ENCODE measurements around the gene LY6G6D.

Gene LY6G6D

GRCh38 chr6:31715022-31715958 is at the start of gene LY6G6D:
LY6G6D (plus strand) TSS chr6:31715348; CDS start chr6:31715356, 8 bp downstream.
- DNase-seq (ENCODE audit: low spot score), result no peak

- DNase-seq (ENCODE audit: low spot score), result peak; percentile 99
Measured at GRCh38 chr6:31665501-31666336, 49.4 kb upstream of the LY6G6D start, which contains the start of gene CSNK2B. CSNK2B (plus strand) TSS chr6:31666080; CDS start chr6:31666832, 752 bp downstream.

GRCh38 chr6:31666337-31666965 is 48.7 kb upstream of the LY6G6D start:
- DNase-seq (ENCODE audit: low spot score), result no peak

GRCh38 chr6:31669676-31670075 is 45.5 kb upstream of the LY6G6D start, which contains the start of gene LY6G5B:
LY6G5B (plus strand) TSS chr6:31669976; CDS start chr6:31670951, 975 bp downstream.
- DNase-seq (ENCODE audit: low spot score), result no peak

GRCh38 chr6:31676322-31676903 is 38.7 kb upstream of the LY6G6D start:
- peak; percentile 29 for DNase-seq (ENCODE audit: low spot score)

- DNase-seq (ENCODE audit: low spot score), result no peak
Measured at GRCh38 chr6:31676904-31677303, 38.2 kb upstream of the LY6G6D start.

GRCh38 chr6:31677955-31678354 is 37.2 kb upstream of the LY6G6D start:
- no peak for DNase-seq (ENCODE audit: low spot score)

GRCh38 chr6:31680226-31681134 is 34.7 kb upstream of the LY6G6D start, which contains the start of gene LY6G5C:
LY6G5C (minus strand) TSS chr6:31681067; CDS start chr6:31680373, 694 bp downstream.
- DNase-seq (ENCODE audit: low spot score), result peak; percentile 58

GRCh38 chr6:31681135-31681671 is 33.9 kb upstream of the LY6G6D start:
- no peak for DNase-seq (ENCODE audit: low spot score)

GRCh38 chr6:31683591-31683990 is 31.6 kb upstream of the LY6G6D start:
- no peak for DNase-seq (ENCODE audit: low spot score)

- DNase-seq (ENCODE audit: low spot score), result no peak
Measured at GRCh38 chr6:31686483-31686882, 28.7 kb upstream of the LY6G6D start.

- no peak for DNase-seq (ENCODE audit: low spot score)
Measured at GRCh38 chr6:31687321-31687720, 27.8 kb upstream of the LY6G6D start.

- DNase-seq (ENCODE audit: low spot score), result no peak
Measured at GRCh38 chr6:31687860-31688693, 27.1 kb upstream of the LY6G6D start.

GRCh38 chr6:31689249-31690110 is 25.7 kb upstream of the LY6G6D start:
- no peak for DNase-seq (ENCODE audit: low spot score)

- DNase-seq (ENCODE audit: low spot score), result no peak
Measured at GRCh38 chr6:31690231-31691077, 24.7 kb upstream of the LY6G6D start.

GRCh38 chr6:31691078-31691463 is 24.1 kb upstream of the LY6G6D start:
- DNase-seq (ENCODE audit: low spot score), result no peak

GRCh38 chr6:31691564-31692108 is 23.5 kb upstream of the LY6G6D start:
- DNase-seq (ENCODE audit: low spot score), result no peak
